HL-60 (cell line): ENCODE measurements around the gene SSTR5.

Experiments
- DNase-seq, 2 experiments: peaks; one replicate each; pipeline ENCODE4 v3.0.0-alpha.2; 2010 to 2020; ENCODE audit warnings: low read depth in 1 of 2, low spot score in 1 of 2
- H3K27ac ChIP-seq: fragments of 250-450 bp; sonication (Bioruptor Pico); replicated peaks from 2 replicates; pipeline ENCODE4 v1.5.1; 2020; ENCODE audit warnings: mild to moderate bottlenecking, moderate library complexity
- H3K27me3 ChIP-seq: fragments of 250-450 bp; sonication (Bioruptor Pico); 2 replicates; pipeline ENCODE4 v1.5.1; 2021; ENCODE audit warnings: mild to moderate bottlenecking, moderate library complexity; ENCODE audit not compliant: insufficient read depth, poor library complexity, severe bottlenecking
- H3K4me3 ChIP-seq: replicated peaks from 2 replicates; pipeline ENCODE4 v1.5.1; 2011; ENCODE audit warnings: mild to moderate bottlenecking, control low read depth, low read length; ENCODE audit not compliant: insufficient read depth
- GABPA ChIP-seq: IDR thresholded peaks from 2 replicates; pipeline ENCODE4 v1.6.1; 2012; ENCODE audit warnings: low read depth
- POLR2AphosphoS5 ChIP-seq: IDR thresholded peaks from 2 replicates; pipeline ENCODE4 v1.6.1; 2012; ENCODE audit warnings: low read depth
- SPI1 ChIP-seq: IDR thresholded peaks from 2 replicates; pipeline ENCODE4 v1.6.1; 2012; ENCODE audit warnings: low read depth, mild to moderate bottlenecking, borderline replicate concordance
- TF ChIP-seq, protein P1 (sequence below): IDR thresholded peaks from 2 replicates; pipeline ENCODE4 v1.6.1; 2012; ENCODE audit warnings: low read depth; ENCODE audit not compliant: insufficient replicate concordance
- TF ChIP-seq, protein P2 (sequence below): IDR thresholded peaks from one replicate; pipeline ENCODE4 v1.5.1; 2011; ENCODE audit warnings: low read length, control low read depth, inconsistent platforms; ENCODE audit not compliant: insufficient read depth

Gene SSTR5

GRCh38 chr16:1047801-1048200 lies 24.7 kb upstream of the SSTR5 start:
- TF ChIP-seq GABPA = no peak
- no peak for TF ChIP-seq SPI1
- TF ChIP-seq, protein P1, sequence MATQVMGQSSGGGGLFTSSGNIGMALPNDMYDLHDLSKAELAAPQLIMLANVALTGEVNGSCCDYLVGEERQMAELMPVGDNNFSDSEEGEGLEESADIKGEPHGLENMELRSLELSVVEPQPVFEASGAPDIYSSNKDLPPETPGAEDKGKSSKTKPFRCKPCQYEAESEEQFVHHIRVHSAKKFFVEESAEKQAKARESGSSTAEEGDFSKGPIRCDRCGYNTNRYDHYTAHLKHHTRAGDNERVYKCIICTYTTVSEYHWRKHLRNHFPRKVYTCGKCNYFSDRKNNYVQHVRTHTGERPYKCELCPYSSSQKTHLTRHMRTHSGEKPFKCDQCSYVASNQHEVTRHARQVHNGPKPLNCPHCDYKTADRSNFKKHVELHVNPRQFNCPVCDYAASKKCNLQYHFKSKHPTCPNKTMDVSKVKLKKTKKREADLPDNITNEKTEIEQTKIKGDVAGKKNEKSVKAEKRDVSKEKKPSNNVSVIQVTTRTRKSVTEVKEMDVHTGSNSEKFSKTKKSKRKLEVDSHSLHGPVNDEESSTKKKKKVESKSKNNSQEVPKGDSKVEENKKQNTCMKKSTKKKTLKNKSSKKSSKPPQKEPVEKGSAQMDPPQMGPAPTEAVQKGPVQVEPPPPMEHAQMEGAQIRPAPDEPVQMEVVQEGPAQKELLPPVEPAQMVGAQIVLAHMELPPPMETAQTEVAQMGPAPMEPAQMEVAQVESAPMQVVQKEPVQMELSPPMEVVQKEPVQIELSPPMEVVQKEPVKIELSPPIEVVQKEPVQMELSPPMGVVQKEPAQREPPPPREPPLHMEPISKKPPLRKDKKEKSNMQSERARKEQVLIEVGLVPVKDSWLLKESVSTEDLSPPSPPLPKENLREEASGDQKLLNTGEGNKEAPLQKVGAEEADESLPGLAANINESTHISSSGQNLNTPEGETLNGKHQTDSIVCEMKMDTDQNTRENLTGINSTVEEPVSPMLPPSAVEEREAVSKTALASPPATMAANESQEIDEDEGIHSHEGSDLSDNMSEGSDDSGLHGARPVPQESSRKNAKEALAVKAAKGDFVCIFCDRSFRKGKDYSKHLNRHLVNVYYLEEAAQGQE = no peak
- no peak for TF ChIP-seq POLR2AphosphoS5
- TF ChIP-seq, protein P2, sequence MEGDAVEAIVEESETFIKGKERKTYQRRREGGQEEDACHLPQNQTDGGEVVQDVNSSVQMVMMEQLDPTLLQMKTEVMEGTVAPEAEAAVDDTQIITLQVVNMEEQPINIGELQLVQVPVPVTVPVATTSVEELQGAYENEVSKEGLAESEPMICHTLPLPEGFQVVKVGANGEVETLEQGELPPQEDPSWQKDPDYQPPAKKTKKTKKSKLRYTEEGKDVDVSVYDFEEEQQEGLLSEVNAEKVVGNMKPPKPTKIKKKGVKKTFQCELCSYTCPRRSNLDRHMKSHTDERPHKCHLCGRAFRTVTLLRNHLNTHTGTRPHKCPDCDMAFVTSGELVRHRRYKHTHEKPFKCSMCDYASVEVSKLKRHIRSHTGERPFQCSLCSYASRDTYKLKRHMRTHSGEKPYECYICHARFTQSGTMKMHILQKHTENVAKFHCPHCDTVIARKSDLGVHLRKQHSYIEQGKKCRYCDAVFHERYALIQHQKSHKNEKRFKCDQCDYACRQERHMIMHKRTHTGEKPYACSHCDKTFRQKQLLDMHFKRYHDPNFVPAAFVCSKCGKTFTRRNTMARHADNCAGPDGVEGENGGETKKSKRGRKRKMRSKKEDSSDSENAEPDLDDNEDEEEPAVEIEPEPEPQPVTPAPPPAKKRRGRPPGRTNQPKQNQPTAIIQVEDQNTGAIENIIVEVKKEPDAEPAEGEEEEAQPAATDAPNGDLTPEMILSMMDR = no peak
- Histone ChIP-seq H3K27me3 (no peaks in the 10 kb centered on the region), H3K4me3 (no peak overlapping the region), H3K27ac (no peak overlapping the region)
- DNase-seq = no peak

- no peak overlapping the region for H3K27ac ChIP-seq
- TF ChIP-seq POLR2AphosphoS5 = no peak
- TF ChIP-seq, protein P1 = no peak
- no peak for TF ChIP-seq SPI1
- TF ChIP-seq, protein P2 = no peak
- H3K4me3 ChIP-seq = no peak overlapping the region
- H3K27me3 ChIP-seq = no peaks in the 10 kb centered on the region
- DNase-seq = no peak
These were observed 24.0 kb upstream of the SSTR5 start for GRCh38 chr16:1048442-1049112.

- Histone ChIP-seq H3K27ac (no peak overlapping the region), H3K27me3 (no peaks in the 10 kb centered on the region)
These were observed 23.2 kb upstream of the SSTR5 start for GRCh38 chr16:1049113-1049975.

More at GRCh38 chr16:1049113-1049975, 23.2 kb upstream of the SSTR5 start:
- no peak overlapping the region for H3K4me3 ChIP-seq
- TF ChIP-seq POLR2AphosphoS5 = no peak
- TF ChIP-seq, protein P1 = no peak
- TF ChIP-seq GABPA = no peak
- no peak for DNase-seq
